GM18861 (cell line): Measurements from ENCODE around the gene GFM2.
"Not testable (repeated sequence)": the region's sequence is repeated elsewhere in the genome, so short reads cannot be mapped to it uniquely, and the experiment has no call there.

ENCODE experiments used
- ATAC-seq: cut with Tn5 transposase; IDR thresholded peaks from one replicate; pipeline ENCODE4 v1.9.1; 2021; ENCODE audit not compliant: unreplicated experiment

GFM2 gene, protein sequence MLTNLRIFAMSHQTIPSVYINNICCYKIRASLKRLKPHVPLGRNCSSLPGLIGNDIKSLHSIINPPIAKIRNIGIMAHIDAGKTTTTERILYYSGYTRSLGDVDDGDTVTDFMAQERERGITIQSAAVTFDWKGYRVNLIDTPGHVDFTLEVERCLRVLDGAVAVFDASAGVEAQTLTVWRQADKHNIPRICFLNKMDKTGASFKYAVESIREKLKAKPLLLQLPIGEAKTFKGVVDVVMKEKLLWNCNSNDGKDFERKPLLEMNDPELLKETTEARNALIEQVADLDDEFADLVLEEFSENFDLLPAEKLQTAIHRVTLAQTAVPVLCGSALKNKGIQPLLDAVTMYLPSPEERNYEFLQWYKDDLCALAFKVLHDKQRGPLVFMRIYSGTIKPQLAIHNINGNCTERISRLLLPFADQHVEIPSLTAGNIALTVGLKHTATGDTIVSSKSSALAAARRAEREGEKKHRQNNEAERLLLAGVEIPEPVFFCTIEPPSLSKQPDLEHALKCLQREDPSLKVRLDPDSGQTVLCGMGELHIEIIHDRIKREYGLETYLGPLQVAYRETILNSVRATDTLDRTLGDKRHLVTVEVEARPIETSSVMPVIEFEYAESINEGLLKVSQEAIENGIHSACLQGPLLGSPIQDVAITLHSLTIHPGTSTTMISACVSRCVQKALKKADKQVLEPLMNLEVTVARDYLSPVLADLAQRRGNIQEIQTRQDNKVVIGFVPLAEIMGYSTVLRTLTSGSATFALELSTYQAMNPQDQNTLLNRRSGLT

DNA sequence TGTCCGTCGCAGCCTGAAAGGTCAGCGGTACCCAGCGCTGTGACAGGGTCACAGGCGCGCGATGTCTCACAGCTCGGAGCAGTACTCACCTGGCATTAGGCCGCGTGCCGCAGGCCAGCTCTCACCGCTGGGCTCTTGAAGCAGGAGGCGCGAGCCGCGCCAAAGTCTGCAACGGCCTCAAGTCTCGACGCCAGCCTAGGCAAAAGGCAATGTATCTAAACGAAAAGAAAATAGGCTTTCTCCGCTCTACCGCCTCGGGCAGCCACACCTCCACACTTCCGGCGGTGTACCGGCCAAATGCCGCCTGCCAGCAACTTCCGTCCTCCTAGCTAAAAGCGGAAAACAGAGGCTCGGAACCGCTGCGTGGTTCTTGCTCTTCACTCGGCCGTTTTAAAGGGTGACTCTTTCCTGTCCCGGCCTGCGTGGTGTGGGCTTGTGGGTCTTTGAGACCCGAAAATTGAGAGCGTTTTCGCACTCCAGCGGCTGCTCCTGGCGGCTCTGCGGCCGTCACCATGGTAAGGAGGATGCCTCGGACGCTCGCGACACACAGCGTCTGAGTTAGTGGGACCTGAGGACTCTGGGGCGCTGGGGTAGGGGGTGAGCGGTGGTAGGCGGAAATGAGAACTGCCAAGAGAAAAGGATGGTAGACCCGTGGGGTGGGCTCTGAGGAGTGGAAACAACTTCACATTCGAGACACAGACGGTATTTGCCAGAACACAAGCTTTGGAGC is at the start of gene GFM2, which contains the start of gene NSA2:
TSS of gene GFM2 (minus strand) at position 269 of the 730 bp plus-strand sequence. CDS start 3,375 bp downstream, outside the sequence.
TSS of gene NSA2 (plus strand) at position 401 of the 730 bp plus-strand sequence. CDS start at position 513, 112 bp downstream.
- ATAC-seq: peak; percentile 88

DNA sequence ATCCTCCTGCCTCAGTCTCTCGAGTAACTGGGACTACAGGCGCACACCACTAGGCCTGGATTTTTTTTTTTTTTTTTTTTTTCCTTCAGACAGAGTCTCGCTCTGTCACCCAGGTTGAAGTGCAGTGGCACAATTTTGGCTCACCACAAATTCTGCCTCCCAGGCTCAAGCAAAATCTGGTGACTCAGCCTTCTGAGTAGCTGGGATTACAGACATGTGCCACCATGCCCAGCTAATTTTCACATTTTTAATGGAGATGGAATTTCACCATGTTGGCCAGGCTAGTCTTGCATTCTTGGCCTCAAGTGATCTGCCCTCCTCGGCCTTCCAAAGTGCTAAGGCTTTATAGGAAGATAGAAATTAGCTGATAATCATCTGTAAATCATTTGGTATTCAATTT is 44.0 kb upstream of the GFM2 start:
- ATAC-seq: no peak

DNA sequence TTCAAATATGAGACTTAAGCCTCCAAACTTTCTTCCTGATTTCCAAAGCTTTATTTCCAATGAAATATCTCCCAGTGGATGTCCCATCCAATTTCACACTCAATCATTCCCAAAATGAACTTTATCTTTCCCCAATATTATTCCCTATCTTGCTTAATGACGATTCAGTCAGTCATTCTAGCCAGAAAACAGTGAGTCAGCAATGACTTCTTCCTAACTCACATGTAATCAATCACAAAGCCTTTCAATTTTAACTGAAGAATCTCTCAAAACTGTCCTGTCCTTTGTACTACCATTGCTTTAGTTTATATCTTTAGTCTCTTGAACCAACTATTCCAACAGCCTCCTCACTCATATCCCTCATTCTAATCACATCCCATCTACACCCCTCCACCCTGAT is 35.0 kb upstream of the GFM2 start:
- ATAC-seq: no peak

DNA sequence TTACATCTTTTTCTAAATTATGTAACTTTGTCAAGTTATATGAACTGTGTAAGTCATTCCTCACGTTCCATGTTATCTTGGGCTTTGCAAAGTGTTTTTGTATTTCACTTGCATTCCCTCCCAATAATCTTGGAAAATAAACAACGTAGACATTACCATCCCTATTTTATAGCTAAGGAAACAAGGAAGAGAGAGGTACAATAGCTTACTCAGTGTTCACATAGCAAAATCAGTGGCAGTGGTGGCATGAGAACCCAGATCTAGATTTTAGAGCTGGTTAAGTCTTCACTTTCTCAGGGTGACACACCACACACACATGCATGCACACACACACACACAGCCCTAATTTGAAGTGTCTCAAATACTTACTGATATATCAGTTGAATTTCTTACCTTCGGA is 34.3 kb upstream of the GFM2 start:
- ATAC-seq: no peak

DNA sequence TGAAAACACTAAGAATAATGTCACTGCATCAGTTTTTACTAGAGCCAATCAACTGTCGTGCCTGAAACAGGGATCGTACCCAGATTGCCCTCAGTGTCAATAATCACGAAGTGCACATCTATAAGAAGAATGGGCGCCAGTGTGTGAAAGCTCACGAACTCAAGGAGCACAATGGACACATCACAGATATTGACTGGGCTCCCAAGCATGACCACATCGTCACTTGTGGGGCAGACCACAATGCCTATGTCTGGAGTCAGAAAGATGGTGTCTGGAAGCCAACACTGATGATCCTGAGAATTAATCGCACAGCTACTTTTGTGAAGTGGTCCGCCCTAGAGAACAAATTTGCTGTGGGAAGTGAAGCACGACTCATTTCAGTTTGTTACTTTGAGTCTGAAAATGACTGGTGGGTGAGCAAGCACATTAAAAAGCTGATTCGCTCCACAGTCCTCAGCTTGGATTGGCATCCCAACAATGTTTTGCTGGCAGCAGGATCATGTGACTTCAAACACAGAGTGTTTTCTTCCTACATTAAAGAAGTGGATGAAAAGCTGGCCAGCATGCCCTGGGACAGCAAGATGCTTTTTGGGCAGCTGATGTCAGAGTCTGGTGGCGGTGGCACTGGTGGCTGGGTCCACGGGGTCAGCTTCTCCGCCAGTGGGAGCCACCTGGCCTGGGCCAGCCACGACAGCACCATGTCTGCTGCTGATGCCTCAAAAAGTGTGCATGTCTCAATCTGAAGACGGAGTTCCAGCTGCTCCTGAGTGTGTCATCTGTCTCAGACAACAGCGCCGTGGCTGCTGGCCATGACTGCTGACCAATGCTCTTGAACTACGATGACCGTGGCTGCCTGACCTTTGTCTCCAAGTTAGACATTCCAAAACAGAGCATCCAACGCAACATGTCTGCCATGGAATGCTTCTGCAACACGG is 32.3 kb upstream of the GFM2 start:
- no peak for ATAC-seq

GRCh38 chr5:74791669-74792068 is 24.8 kb upstream of the GFM2 start:
- ATAC-seq: not testable (repeated sequence)

- ATAC-seq: no peak
Observed at GRCh38 chr5:74787424-74787823, 20.5 kb upstream of the GFM2 start.

- ATAC-seq: no peak
Observed at GRCh38 chr5:74786851-74787250, 19.9 kb upstream of the GFM2 start.

DNA sequence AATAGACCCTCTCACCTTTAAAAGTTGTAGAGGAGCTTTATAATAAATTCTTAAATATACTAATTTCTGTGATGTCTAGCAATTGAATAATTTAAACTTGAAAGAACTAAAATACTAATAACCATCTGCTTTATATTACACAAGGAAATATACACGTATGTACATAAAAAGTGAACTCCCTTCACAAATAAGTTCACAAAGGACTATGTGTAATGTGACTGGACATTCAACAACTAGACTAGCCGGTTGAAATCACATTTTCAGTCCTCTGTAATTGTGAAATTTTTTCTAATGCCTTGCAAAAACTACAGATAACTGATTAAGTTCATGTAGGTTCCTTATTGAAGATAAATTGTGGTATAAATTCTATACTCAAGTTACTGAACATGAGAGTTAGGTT is 11.7 kb upstream of the GFM2 start:
- ATAC-seq: no peak

- no peak for ATAC-seq
Observed at GRCh38 chr5:74772359-74772758, 5.4 kb upstream of the GFM2 start.

DNA sequence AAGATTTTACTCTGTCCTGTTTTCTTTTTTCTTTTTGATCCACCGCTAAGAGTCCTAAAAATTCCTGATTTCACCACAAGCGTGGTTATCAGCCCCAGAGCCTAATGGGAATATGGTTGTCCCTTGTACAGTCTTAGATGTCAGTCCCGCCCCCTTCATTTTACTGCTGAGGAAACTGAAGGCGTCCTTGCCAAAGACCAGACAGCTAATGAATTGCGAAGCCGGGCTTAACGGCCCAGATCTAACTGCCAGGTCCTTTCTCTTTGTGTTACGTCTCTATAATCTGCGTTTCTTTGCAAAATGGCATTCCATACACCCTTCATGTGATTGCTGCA is 629 bp upstream of the GFM2 start:
- ATAC-seq: peak; percentile 11

- peak; percentile 30 for ATAC-seq
Observed at GRCh38 chr5:74766418-74766848, 484 bp downstream of the GFM2 start.

DNA sequence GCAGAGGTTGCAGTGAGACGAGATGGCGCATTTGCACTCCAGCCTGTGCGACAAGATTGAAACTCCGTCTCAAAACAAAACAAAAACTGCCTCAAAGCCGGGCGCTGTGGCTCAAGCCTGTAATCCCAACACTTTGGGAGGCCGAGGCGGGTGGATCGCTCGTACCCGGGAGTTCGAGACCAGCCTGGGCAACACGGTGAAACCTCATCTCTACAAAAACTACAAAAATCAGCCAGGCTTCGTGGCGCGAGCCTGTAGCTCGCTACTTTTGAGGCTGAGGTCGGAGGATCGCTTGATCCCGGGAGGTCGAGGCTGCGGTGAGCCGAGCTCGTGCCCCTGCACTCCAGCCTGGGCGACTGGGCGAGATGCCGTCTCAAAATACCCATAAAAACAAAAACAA is 988 bp downstream of the GFM2 start:
- no peak for ATAC-seq

- no peak for ATAC-seq
Observed at GRCh38 chr5:74765201-74765600, 1.7 kb downstream of the GFM2 start.

- ATAC-seq: no peak
Observed at GRCh38 chr5:74763504-74763903, 3.4 kb downstream of the GFM2 start.

DNA sequence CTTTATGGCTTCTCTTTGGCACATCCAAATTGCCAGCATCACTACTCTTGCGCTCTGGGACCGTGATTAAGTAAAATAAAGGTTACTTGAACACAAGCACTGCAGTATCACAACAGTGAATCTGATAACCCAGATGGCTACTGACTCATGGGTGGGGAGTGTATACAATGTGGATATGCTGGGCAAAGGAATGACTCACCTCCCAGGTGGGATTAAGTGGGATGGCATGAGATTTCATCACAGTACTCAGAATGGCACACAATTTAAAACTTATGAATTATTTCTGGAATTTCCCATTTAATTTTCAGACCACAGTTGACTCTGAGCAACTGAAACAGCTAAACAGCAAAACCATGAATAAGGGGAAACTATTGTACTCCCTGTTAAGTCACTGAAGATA is 4.3 kb downstream of the GFM2 start:
- no peak for ATAC-seq

- no peak for ATAC-seq
Observed at GRCh38 chr5:74761241-74761640, 5.7 kb downstream of the GFM2 start.

DNA sequence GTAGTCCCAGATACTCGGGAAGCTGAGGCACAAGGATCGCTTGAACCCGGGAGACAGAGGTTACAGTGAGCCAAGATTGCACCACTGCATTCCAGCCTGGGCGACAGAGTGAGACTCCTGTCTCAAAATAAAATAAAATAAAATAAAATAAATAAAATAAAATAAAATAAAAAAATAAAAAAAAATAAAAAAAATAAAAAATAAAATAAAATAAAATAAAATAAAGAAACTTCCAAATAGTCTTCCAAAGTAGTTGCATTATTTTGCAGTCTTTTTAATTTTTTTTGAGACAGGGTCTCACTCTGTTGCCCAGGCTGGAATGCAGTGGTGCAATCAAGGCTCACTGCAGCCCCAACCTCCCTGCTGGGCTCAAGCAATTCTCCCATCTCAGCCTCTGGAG is 18.2 kb downstream of the GFM2 start:
- not testable (repeated sequence) for ATAC-seq

GRCh38 chr5:74738406-74738805 is 28.5 kb downstream of the GFM2 start:
- no peak for ATAC-seq

GRCh38 chr5:74736759-74737158 is 30.2 kb downstream of the GFM2 start:
- no peak for ATAC-seq
